Activated B cell treated with CpG ODN at 0.5 μM for 24 hours (primary cell): ENCODE data around the gene SPPL2C. TPM values are rescaled to one million over a fixed set of nuclear protein-coding genes. Genes with fewer than 3 reads are reported as not detected.

Source experiments
- ATAC-seq: fragments of 200-7000 bp; cut with Tn5 transposase; one replicate; pipeline ENCODE4 v1.10.0; 2021; ENCODE audit warnings: low read depth, mild to moderate bottlenecking, moderate library complexity
- CTCF ChIA-PET: fragments of 350-600 bp; sonication (Branson Sonifier 250); formaldehyde crosslinking; loops from one replicate; lab custom pipeline; 2021; ENCODE audit warnings: antibody characterized with exemption; lab: Charles Lee
- POLR2A ChIA-PET: fragments of 350-600 bp; sonication (Branson Sonifier 250); formaldehyde crosslinking; loops from one replicate; lab custom pipeline; 2021; ENCODE audit warnings: antibody characterized with exemption; lab: Charles Lee
- DNase-seq: peaks from one replicate; pipeline ENCODE4 v3.0.0; 2022
- H3K27ac Mint-ChIP-seq: one replicate; pipeline ENCODE4 v1.8.0; 2020; ENCODE audit warnings: mixed read lengths
- H3K27me3 Mint-ChIP-seq: one replicate; pipeline ENCODE4 v1.8.0; 2021; ENCODE audit warnings: mixed read lengths
- H3K36me3 Mint-ChIP-seq: one replicate; pipeline ENCODE4 v1.8.0; 2021; ENCODE audit warnings: low read depth, mixed read lengths
- H3K4me1 Mint-ChIP-seq: one replicate; pipeline ENCODE4 v1.8.0; 2021; ENCODE audit warnings: mixed read lengths
- H3K4me3 Mint-ChIP-seq: one replicate; pipeline ENCODE4 v1.8.0; 2020; ENCODE audit warnings: mild to moderate bottlenecking, mixed read lengths
- H3K9me3 Mint-ChIP-seq: one replicate; pipeline ENCODE4 v1.8.0; 2020; ENCODE audit warnings: mixed read lengths
- CTCF ChIP-seq: fragments of 200-600 bp; IDR thresholded peaks from one replicate; pipeline ENCODE4 v1.8.0; 2022; ENCODE audit warnings: antibody characterized with exemption, mild to moderate bottlenecking
- intact Hi-C: fragments of 100-400 bp; cut with micrococcal nuclease; formaldehyde crosslinking; loops from one replicate; pipeline ENCODE4 v1.15.1; 2024
- total RNA-seq: library from RNA; stranded (reverse); gene quantifications from 2 replicates; pipeline ENCODE4 v1.2.3, GENCODE V29; 2022

The SPPL2C gene
- total RNA-seq, 1 donor from 2014 or later: not detected

DNA sequence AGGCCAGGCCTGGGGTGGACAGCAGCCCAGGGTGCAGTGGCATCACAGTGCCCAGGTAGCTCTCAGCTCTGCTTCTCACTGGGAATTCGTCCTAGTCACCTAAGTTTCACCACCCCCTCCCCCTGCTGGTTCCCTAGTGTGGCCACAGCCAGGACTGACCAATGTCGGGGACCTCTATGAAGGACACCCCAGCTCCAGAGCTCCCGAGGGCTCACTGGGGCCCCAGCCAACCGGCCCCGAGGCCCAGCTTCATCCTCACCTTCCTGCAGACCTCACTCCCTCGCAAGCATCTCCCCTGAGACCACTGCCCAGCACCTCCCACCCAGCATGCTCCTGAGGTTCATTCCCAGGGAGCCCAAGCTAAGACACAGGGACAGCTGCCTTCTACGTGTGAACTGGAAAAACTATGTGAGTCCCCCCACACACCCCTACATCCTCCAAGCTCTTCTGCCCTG lies 4.9 kb downstream of the SPPL2C start:
- DNase-seq (no peak), ATAC-seq (no peak)
- ChIA-PET CTCF (no interaction called here), POLR2A (no interaction called here)
- Mint-ChIP-seq H3K36me3 (no peaks in the 10 kb centered on the region), H3K9me3 (no peaks in the 10 kb centered on the region), H3K4me3 (no peak overlapping the region), H3K27ac (no peak overlapping the region), H3K4me1 (no peaks in the 10 kb centered on the region), H3K27me3 (peaks cover 19% of the 10 kb centered on the region)
- intact Hi-C loops: no loop called here
- TF ChIP-seq CTCF: no peak

GRCh38 chr17:45850011-45850410 lies 5.3 kb downstream of the SPPL2C start:
- intact Hi-C loops: no loop called here
- Mint-ChIP-seq H3K27me3 (peaks cover 20% of the 10 kb centered on the region), H3K4me3 (no peak overlapping the region), H3K27ac (no peak overlapping the region), H3K9me3 (no peaks in the 10 kb centered on the region), H3K36me3 (no peaks in the 10 kb centered on the region), H3K4me1 (no peaks in the 10 kb centered on the region)
- DNase-seq (no peak), ATAC-seq (no peak)
- TF ChIP-seq CTCF: no peak
- ChIA-PET CTCF (no interaction called here), POLR2A (no interaction called here)

- CTCF ChIA-PET: no interaction called here
These were observed 5.8 kb downstream of the SPPL2C start for GRCh38 chr17:45850468-45850867.

GRCh38 chr17:45851022-45851421 lies 6.3 kb downstream of the SPPL2C start:
- intact Hi-C loops: no loop called here
- H3K9me3 Mint-ChIP-seq: no peaks in the 10 kb centered on the region
- no peaks in the 10 kb centered on the region for H3K4me1 Mint-ChIP-seq
- ATAC-seq (no peak), DNase-seq (no peak)
- no peak overlapping the region for H3K4me3 Mint-ChIP-seq
- no peak for TF ChIP-seq CTCF
- H3K36me3 Mint-ChIP-seq: no peaks in the 10 kb centered on the region
- H3K27me3 Mint-ChIP-seq: peaks cover 26% of the 10 kb centered on the region
- CTCF ChIA-PET: interaction anchor here (1.0 kb wide), 1 partner anchor 211 kb away, joined by 4 read pairs; no protein-coding TSS in a partner anchor
- H3K27ac Mint-ChIP-seq: no peak overlapping the region
- POLR2A ChIA-PET: no interaction called here

More at GRCh38 chr17:45850468-45850867, 5.8 kb downstream of the SPPL2C start:
- POLR2A ChIA-PET: no interaction called here
- TF ChIP-seq CTCF: no peak
- no peak overlapping the region for H3K27ac Mint-ChIP-seq
- H3K9me3 Mint-ChIP-seq: no peaks in the 10 kb centered on the region
- no peak overlapping the region for H3K4me3 Mint-ChIP-seq
- ATAC-seq (no peak), DNase-seq (no peak)
- no peaks in the 10 kb centered on the region for H3K4me1 Mint-ChIP-seq
- no peaks in the 10 kb centered on the region for H3K36me3 Mint-ChIP-seq
- intact Hi-C loops: no loop called here
- peaks cover 23% of the 10 kb centered on the region for H3K27me3 Mint-ChIP-seq

- TF ChIP-seq CTCF: no peak
- no peak for DNase-seq
- H3K36me3 Mint-ChIP-seq: no peaks in the 10 kb centered on the region
- POLR2A ChIA-PET: no interaction called here
- ATAC-seq: no peak
- H3K9me3 Mint-ChIP-seq: no peaks in the 10 kb centered on the region
- peaks cover 27% of the 10 kb centered on the region for H3K27me3 Mint-ChIP-seq
- intact Hi-C loops: no loop called here
- no peaks in the 10 kb centered on the region for H3K4me1 Mint-ChIP-seq
- CTCF ChIA-PET: interaction anchor here (1.0 to 1.7 kb wide), 7 partner anchors 10 to 215 kb away, joined by 3 to 8 read pairs (median 4); no protein-coding TSS in a partner anchor
- H3K4me3 Mint-ChIP-seq: no peak overlapping the region
- H3K27ac Mint-ChIP-seq: no peak overlapping the region
These were observed 6.8 kb downstream of the SPPL2C start for GRCh38 chr17:45851464-45851863.
